Activated T-helper 9 cell treated with anti-CD3 and anti-CD28 coated beads, Interleukin-2, amount 50 U/mL, for 16 hours (primary cell): ENCODE measurements around the gene DYDC1.
"Not testable (repeated sequence)": the region's sequence is repeated elsewhere in the genome, so short reads cannot be mapped to it uniquely, and the experiment has no call there.

Experiments
- DNase-seq: peaks from one replicate; pipeline ENCODE4 v3.0.0-alpha.2; 2020; ENCODE audit warnings: low read depth

Gene DYDC1

DNA sequence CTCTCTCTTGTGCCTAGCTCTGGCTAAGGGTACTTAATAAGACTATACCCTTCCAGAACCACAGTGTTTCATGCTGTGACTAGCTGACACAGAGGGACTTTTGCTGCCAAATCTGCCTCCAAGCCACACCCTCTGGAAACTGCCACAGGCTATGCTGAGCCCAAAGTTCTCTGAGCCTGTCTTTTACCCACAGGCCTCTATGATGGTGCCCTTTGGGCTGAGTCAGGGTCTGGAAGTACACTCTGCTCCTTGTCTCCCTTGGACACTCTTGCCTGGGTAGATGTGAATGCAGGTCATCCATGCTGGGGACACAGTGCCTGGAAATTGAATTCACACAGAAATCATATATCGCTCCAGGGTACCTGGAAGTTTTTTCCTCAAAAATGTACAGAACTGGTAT lies 22.6 kb downstream of the DYDC1 start:
- DNase-seq: no peak

DNA sequence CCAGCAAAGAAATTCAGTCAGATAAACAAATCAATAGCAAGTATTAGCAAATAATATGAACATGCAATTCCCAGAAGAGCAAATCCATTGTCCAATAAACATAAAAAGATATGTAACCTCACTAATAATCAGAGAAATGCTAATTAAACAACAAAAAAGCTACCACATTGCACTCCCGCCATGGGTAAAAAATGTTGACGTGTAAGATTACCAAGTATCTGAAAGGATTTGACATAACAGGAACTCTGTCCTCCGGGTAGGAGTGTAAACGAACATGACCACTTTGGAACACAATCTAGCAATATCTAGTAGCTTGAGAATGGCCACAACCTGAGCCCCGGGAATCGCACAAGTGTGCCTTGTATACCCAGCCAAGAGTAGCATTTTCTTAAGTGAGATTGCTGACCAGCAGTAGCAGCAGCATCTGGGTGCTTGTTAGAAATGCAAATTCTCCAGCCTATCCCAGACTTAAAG lies 31.6 kb downstream of the DYDC1 start:
- no peak for DNase-seq

DNA sequence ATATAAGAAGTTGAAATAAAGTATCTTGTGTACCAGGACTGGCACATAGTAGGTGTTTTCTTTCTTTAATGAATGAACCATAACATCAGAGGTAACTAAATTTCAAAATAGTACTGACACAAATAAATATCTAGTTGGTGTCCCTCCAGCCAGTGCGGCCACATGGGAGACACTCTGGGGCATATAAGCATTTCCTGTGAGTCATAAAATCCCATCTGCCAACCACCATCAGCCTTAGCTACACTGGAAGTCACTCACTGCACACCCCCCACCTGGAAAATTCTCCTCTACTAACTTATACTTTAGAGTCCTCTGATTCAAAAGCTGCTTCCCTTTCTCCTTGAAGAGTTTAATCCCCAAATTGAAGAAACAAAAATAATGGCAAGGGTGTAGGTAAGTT lies 32.5 kb downstream of the DYDC1 start:
- no peak for DNase-seq

DNA sequence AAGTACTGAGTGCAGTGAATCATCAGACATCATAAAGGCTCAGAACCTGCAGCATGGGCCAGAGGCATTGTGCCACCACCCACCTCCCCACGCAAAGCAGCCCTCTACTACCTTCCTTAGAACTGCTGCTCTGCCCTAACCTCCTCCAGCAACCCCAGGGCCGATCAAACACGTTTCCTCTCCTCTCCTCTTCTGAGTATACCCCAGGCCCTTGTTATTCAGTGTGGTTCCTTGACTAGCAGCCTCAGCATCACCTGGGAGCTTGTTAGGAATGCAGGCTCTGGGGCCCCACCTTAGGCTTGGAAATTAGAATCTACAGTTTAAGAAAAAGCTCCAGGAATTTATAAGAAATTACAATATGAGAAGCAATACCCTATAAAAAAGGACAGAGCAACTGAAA lies 33.2 kb downstream of the DYDC1 start:
- no peak for DNase-seq

DNA sequence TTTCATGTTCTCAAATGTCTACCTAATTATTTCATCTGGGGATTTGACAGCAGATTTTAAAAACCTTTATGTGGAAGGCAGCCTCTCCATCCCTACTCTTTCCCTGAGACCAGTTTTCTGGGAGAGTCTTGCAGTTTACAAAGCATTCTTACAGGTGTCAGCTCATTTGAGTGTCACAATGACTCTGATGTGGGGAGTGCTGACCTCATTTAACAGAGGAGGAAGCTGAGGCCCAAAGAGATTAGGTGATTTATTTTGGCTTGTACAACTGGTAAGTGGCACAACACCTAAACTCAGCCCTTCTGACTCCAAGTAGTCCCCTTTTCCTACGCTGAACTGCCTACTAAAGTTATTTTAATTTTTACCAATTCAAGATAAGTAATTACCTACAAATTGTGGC lies 33.8 kb downstream of the DYDC1 start:
- no peak for DNase-seq

DNA sequence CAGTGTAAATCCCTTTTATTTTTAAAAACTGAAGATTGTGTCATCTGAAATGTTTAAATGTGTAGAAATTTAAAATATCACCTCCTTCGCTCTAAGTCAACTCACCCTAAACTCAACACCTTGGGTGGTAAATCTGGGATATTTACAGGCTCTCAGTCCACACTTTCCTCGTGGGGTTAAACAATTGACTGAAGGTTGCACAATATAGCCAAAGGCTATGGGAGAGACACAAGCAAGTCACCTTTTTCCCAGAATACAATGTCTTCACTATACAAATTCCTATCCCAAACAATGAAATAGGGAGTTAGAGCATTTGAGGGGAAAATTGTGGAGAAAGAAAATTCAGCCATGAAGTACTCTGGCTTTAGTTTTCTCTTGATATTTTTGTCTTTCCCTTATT lies 34.4 kb downstream of the DYDC1 start:
- DNase-seq: no peak

DNA sequence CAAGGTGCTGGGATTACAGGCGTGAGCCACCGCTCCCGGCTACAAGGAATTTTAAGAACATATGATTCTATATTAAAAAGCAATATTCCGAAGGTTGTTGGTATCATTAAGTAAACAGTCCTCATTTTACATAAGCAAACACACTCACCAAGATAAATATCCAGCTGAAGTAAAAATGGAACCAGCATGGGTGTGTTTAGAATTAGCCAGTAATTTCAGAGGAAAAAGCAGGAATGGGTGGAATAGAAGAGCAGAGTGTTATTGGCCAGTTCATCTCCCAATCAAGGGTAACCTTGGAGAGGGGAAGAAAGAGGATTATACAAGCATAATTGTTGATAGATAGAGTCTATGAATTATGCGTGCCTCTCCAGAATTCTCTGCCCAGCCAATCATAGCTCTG lies 35.4 kb downstream of the DYDC1 start:
- DNase-seq: no peak

DNA sequence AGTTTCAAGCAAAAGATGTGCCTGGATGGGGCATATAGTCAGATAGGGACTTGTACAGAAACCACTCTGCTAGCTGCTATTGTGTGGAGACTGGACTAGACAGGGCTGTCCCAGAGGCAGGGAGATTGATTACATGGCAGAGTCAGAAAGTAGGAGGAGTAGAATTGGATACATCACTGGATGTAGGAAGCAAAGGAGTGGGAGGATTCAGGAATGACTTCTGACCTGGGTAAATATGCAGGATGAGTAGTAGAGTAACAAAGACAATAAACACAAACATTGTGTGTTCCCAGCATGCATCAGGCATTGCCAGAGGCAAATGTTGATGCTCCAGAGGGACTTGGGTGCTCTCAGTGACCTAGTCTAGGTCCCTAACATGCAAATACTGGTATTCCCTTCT lies 36.2 kb downstream of the DYDC1 start:
- DNase-seq: no peak

DNA sequence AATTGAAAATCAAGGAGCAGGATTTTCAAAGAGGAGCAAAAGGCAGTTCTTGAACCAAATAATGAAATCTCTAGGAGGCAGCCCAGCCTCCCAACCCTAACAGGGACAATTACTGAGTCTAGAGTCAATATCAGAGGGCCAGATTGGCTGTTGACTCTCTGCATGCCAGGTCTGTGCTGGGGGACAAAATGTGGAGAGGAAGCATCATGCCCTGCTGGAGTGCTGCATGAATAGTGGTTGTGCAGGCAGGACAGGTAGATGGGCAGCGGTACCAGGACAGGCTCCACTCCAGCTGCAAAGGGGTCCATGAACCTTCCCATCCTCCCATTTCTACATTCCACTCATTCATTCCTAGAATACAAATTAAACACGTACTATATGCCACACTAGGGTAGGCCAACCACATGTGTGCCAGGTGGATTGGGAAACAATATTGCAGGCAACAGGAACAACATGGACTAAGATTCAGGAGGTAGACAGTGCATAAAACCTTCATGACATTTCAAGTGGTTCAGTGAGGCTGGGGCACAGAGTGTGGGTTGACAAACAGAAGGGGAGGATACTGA lies 36.7 kb downstream of the DYDC1 start:
- no peak for DNase-seq

DNA sequence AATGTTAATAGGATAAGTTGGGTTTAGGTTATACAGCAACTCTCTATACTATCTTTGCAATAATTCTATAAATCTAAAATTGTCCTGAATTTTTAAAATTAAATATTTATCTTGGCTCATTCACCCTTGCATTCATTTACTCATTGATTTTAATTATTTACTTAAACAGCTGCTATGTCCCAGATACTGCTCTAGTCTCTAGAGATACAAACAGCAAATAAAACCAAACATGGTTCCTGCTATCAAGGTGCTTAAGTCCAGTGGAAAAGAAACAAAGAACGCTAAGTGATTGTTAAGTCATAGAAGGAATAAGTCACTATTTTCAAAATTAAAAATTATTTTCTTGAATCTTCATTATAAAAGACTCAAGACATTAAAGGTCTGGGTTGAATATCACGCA lies 37.2 kb downstream of the DYDC1 start:
- no peak for DNase-seq

DNA sequence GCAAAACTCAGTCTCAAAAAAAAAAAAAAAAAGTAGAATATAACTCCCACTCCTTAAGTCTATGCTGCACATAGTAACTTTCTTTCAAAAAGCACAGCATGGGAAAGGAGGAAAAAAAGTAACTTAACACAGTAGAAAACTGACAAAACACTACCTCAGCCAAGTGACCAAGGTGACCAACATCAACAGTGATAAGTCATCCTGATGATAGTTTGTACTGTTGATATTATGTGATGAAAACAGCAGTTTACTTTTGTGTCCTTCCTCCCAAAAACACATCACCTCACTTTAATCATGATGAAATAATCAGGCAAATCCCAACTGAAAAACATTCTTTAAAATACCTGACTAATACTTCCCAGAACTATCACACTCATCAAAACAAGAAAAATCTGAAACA lies 37.8 kb downstream of the DYDC1 start:
- no peak for DNase-seq

DNA sequence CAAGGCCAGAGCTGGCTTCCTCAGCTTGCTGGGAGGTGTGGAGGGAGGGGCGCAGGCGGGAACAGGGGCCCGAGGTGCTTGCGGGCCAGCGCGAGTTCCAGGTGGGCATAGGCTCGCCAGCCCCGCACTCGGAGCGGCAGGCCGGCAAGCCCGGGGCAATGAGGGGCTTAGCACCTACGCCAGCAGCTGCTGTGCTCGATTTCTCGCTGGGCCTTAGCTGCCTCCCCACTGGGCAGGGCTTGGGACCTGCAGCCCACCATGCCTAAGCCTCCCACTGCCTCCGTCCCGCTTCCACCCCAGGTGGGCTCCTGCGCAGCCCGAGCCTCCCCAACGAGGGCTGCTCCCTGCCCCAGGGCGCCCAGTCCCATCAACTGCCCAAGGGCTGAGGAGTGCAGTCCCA lies 41.2 kb downstream of the DYDC1 start:
- DNase-seq: no peak

DNA sequence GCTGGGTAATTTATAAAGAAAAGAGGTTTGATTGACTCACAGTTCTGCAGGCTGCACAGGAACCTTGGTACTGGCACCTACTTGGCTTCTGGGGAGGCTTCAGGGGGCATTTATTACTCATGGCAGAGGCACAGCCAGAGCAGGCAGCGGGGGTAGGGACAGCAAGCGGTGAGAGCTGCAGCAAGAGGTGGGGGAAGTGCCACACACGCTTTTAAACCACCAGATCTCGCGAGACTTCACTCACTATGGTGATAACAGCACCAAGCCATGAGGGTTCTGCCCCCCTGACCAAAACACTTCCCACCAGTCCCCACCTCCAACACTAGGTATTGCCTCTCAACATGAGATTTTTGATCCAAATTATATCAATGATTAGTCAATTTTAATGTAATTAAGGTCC lies 43.0 kb downstream of the DYDC1 start:
- DNase-seq: no peak

DNA sequence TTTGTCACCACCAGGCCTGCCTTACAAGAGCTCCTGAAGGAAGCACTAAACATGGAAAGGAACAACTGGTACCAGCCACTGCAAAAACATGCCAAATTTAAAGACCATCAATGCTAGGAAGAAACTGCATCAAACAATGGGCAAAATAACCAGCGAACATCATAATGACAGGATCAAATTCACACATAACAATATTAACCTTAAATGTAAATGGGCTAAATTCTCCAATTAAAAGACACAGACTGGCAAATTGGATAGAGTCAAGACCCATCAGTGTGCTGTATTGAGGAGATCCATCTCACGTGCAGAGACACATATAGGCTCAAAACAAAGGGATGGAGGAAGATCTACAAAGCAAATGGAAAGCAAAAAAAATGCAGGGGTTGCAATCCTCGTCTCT lies 50.6 kb downstream of the DYDC1 start:
- DNase-seq: not testable (repeated sequence)

DNA sequence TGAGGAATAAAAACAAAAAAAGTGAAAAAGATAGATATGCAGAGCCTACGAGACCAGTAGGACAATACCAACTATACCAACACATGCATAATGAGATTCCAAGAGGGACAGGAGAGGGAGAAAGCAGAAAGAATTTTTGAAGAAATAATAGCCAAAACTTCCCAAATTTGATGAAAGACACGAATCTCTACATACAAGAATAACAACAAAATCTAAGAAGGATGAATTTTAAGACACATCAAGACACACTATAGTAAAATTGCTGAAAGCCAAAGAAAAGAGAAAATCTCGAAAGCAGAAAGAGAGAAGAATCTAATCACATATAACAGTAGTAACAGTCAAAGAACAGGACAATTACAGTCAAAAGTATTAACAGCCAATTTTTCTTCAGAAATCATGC lies 59.6 kb downstream of the DYDC1 start:
- DNase-seq: no peak

DNA sequence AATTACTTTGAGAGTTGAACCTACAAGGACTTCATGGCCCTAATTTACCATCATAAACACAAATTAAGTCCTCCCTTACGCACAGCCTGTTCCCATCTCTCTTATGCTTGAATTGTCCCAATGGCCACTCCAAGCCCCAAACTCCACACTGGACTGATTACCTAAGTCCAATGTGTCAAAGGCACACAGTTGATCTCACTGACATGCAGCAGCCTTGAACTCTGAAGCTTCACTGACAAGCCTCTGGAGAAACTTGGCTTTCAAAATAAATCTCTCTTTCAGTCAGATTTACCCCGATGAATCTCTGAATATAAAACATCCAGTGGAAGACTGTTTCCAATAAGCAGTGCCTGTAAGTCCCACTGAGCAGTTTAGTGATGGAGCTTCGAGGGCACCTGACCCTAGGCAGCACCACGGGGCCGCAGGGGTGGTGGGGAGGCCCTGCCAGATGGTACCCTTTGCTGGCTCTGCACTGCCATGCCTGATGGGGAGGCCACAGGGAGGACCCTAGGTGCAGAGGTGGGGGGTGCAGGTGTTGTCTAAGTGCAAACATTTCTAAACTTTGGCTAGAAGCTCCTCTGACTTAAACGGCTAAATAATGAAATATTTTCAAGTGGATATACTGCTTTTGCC lies 63.8 kb downstream of the DYDC1 start:
- no peak for DNase-seq

DNA sequence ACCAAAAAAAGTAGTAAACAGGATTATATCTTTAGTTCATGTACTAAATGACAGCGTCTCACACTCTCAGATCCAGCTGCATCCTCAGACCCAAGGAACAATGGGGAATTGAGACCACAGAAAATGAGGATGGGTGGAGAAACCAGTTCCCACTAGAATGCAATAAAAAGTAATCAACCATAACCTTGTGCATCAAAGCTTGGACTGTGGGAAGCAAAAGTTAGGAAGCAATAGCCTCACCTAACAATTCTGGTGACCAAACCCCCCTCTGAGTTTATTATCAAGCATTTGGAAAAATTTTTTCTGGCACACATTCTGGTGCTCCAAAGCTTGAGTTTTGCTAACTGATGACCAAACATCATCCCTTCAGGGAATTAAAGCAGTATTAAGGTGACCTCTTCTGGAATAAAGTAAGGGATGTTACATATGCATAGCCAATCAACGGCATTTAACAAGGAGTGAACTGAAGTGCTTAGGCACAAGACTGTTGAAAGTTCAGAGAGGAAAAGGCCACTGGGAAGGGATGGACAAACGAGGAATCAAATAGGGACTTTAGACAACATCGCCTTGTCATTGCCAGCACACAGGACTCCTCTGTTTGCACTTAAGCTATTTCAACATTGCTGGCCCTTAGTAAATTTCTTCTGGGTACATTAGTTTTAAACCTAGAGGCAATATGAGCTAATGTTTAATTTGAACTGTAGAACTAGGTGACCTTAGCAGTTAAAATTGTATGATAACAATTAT lies 65.9 kb downstream of the DYDC1 start:
- DNase-seq: no peak

DNA sequence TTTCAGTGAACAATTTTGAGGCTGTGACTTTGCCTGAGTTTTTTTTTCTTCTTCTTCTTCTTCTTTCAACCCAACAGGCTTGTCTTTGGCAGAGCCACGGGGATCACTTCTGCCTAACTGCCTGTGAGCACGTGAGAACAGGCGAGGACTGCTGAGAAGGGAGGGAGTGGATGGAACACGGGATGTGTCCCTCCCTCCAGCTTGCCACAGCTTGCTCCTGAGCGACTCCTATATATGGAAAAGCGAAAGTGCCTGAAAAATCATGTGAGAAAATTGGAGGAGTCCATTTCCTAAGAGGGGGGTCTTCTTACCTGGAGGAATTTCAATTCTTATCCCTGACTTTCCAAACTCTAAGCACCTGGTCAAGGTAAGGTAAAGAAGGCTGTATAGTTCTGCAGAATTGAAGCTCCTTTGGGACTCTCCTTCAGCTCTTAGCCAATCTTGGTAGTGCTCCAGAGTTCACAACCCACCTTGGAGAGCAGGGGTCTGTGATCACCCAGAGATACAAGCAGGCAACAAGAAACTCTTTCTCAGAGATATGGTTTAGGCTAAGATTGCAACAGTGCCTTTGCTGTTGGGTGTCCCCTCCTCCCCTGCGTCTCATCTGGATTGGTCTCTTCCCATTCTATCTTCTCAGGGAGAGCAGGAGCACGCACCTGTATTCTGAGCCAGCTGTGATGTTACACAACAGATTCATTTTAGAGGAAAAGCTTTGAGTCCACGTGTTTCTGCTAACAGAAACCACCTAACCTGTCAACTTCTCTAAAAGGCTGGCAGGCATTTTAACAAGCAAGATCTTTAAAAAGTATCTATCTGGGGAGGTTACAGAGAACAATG lies 66.9 kb downstream of the DYDC1 start, which contains the start of gene MAT1A:
TSS of gene MAT1A (minus strand) at position 208 of the 837 bp plus-strand sequence. CDS start 235 bp downstream, outside the sequence.
- no peak for DNase-seq

DNA sequence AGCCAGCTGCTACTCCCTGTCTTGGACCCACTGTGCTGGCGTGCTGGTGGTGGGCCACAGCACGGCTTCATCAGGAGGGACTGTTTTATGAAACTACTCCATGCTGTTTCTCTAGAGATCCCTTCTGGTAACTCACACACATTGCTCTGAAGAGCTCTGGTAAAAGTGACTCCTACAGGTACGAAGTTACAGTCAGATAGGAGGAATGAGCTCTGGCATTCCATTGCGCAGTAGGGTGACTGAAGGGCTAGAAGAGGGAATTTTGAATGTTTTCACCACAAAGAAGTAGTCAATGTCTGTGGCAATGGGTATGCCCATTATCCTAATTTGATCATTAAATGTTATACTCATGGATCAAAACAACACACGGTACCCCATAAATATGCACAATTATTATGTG lies 67.7 kb downstream of the DYDC1 start:
- DNase-seq: no peak
